Heart left ventricle (tissue), 16 donors: Measurements from ENCODE around the gene CEP250. TPM values are rescaled to one million over a fixed set of nuclear protein-coding genes. Genes with fewer than 3 reads are reported as not detected.

Experiments
- ATAC-seq, 4 donors: fragments of 200-7000 bp; cut with Tn5 transposase; one replicate each; pipeline ENCODE4 v1.9.1; 2020 to 2022; ENCODE audit warnings: moderate library complexity in 4 of 4, mild to moderate bottlenecking in 3 of 4, moderate number of reproducible peaks in 1 of 4
- DNase-seq, 5 donors: peaks; one replicate each; pipeline ENCODE4 v3.0.0-alpha.2; 2020
- H3K27ac ChIP-seq, 12 donors: fragments of 200-600 bp; sonication (generic) in 4 of 12; one replicate each; pipeline versions ENCODE4 v1.5.0 to v1.8.0; 2016 to 2022; ENCODE audit warnings: mild to moderate bottlenecking in 2 of 12
- H3K27me3 ChIP-seq, 9 donors: fragments of 200-600 bp; sonication (generic) in 2 of 9; one replicate each; pipeline versions ENCODE4 v1.5.1 to v1.8.0; 2016 to 2022; ENCODE audit warnings: mild to moderate bottlenecking in 3 of 9
- H3K36me3 ChIP-seq, 9 donors: fragments of 200-600 bp; sonication (generic) in 2 of 9; one replicate each; pipeline versions ENCODE4 v1.5.0 to v1.8.0; 2018 to 2022; ENCODE audit warnings: mild to moderate bottlenecking in 2 of 9
- H3K4me1 ChIP-seq, 12 donors: fragments of 200-600 bp; sonication (generic) in 4 of 12; one replicate each; pipeline versions ENCODE4 v1.5.0 to v1.8.0; 2016 to 2022; ENCODE audit warnings: mild to moderate bottlenecking in 3 of 12
- H3K4me3 ChIP-seq, 12 donors: fragments of 200-600 bp; sonication (generic) in 4 of 12; one replicate each; pipeline versions ENCODE4 v1.5.0 to v1.8.0; 2017 to 2022; ENCODE audit warnings: mild to moderate bottlenecking in 9 of 12, moderate library complexity in 4 of 12
- H3K9me3 ChIP-seq, 12 donors: fragments of 200-600 bp; sonication (generic) in 4 of 12; one replicate each; pipeline versions ENCODE4 v1.5.0 to v1.8.0; 2016 to 2022; ENCODE audit warnings: mild to moderate bottlenecking in 1 of 12
- CTCF ChIP-seq, 12 donors: fragments of 200-600 bp; sonication (generic) in 4 of 12; IDR thresholded peaks; one replicate each; pipeline versions ENCODE4 v1.5.0 to v1.8.0; 2018 to 2022; ENCODE audit warnings: antibody characterized with exemption in 12 of 12, mild to moderate bottlenecking in 5 of 12
- POLR2A ChIP-seq, 2 donors: fragments of 450-650 bp; IDR thresholded peaks; one replicate each; pipeline ENCODE4 v1.6.1; 2017; ENCODE audit warnings: antibody characterized with exemption in 2 of 2, mild to moderate bottlenecking in 2 of 2, moderate library complexity in 2 of 2
- WGBS, 4 donors: extraction: QIAGEN DNeasy Blood & Tissue Kit in 2 of 4; methylation state at CpG; one replicate each; pipeline versions ENCODE4 v1.1.5 to v1.1.7; 2013 to 2018; 5-methylcytosine and 5-hydroxymethylcytosine counted together
- intact Hi-C, 10 donors: fragments of 100-400 bp; cut with DNase I; formaldehyde crosslinking; loops; one replicate each; pipeline versions ENCODE4 v1.11.1 to v1.14.2; 2022
- polyA plus RNA-seq, 2 donors: library from polyadenylated mRNA; stranded (reverse); fragments of 200-250 nt; gene quantifications; one replicate each; pipeline ENCODE4 v1.2.3, GENCODE V29; 2013
- total RNA-seq, 9 donors: library from RNA; depleted of rRNA in 2 of 9; stranded (reverse); fragments of >200 nt in 2 of 9; fragmentation: NEBNext Ultra II Directional in 3 of 9; extraction: Animal tissue kit (Norgen Biotek cat#: 25700) in 3 of 9; gene quantifications; one replicate each; pipeline versions ENCODE4 v1.1.0 to v1.2.4, GENCODE V29; 2016 to 2023
- donor health status: ischemic (EF 13 %, LVEDD 7.1; RV severe dilation, severe dysfunction).
- donor health status: healthy with polysubstance abuse.
- donor health status: DM: no; HTN: yes; CAD: no.
- donor health status: DM: no; HTN: no; CAD: no.
- donor health status: ischemic (EF 25% LVEDD 6.9; RV normal size, moderate dysfunction).
- donor health status: ischemic (EF 25% LVEDD 5.7; RV mildly dilated, moderate dysfunction).
- donor health status: healthy.
- donor health status: DM: yes; HTN: yes; CAD: no.
- donor health status: ischemic (EF 35%, LVEDD 5.7; RV mildly dilated, moderate dysfunction).
- donor health status: nonischemic (EF 11% LVEDD 7.7; RV severe dilation, severe dysfunction).
- donor health status: DM: yes; HTN: yes; CAD: no.
- donor health status: PGD.
- donor health status: ischemic (EF 29% LVEDD 5.4; RV normal size, mild dysfunction).
- donor health status: nonischemic (EF 23%, LVEDD 6.1; RV moderate dilation, normal function).

The CEP250 gene
- total and polyA plus RNA-seq, 11 donors: 11.4 to 21.4 (median 14.9) TPM

DNA sequence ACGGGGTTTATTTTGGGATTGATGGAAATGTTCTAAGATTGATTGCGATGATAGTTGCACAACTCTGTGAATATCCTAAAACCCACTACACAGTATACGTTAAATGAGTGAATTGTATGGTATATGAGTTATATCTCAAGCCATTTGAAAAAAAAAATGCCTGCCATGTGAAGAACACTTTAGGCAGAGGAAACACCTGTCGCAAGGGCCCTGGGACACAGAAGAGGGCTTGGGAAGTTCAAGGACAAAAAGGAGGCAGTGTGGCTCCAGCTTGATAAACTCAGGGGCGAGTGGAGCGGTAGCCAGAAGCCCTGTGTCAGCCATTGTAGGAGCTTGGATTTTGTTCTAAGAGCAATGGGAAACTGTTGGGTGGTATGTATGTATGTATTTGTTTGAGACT lies 37.0 kb downstream of the CEP250 start:
- Histone ChIP-seq H3K4me3 (no peak overlapping the region), H3K4me1 (peaks cover 0 to 26% (median 6%) of the 10 kb centered on the region in 12 donors), H3K27ac (no peak overlapping the region), H3K27me3 (no peaks in the 10 kb centered on the region), H3K9me3 (no peaks in the 10 kb centered on the region), H3K36me3 (peaks cover 0 to 97% (median 72%) of the 10 kb centered on the region in 9 donors)
- no peak for ATAC-seq
- intact Hi-C loops: no loop called here
- WGBS, 4 donors: 95 to 98% (median 96%) methylated on average over 6 of the region's 6 CpGs
- TF ChIP-seq POLR2A (IDR thresholded peaks at IDR 0.05) (no peak), CTCF (IDR thresholded peaks at IDR 0.05) (no peak)
- no peak for DNase-seq

DNA sequence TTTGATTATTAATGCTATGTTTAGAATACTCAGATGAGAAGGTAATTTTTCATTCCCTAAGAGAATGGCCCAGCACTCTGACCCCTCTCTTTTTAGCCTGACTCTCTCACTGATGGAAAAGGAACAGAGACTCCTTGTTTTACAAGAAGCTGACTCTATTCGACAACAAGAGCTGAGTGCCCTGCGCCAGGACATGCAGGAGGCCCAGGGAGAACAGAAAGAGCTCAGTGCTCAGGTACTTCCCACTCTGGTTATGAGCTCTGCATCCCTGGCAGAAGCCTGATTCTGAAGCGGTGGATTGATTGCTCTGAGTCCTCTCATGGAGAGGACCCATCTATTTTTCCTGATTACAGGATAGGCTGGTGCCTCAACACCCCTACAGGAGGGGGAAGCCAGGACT lies 41.1 kb downstream of the CEP250 start:
- TF ChIP-seq POLR2A (IDR thresholded peaks at IDR 0.05) (no peak), CTCF (IDR thresholded peaks at IDR 0.05) (no peak)
- Histone ChIP-seq H3K4me3 (no peak overlapping the region), H3K36me3 (peaks cover 0 to 99% (median 96%) of the 10 kb centered on the region in 9 donors), H3K4me1 (peaks cover 0 to 11% (median 6%) of the 10 kb centered on the region in 12 donors), H3K9me3 (no peaks in the 10 kb centered on the region), H3K27ac (no peak overlapping the region), H3K27me3 (no peaks in the 10 kb centered on the region)
- intact Hi-C loops: no loop called here
- WGBS, 4 donors: 92 to 94% (median 93%) methylated on average over 3 of the region's 3 CpGs
- DNase-seq (no peak), ATAC-seq (no peak)

DNA sequence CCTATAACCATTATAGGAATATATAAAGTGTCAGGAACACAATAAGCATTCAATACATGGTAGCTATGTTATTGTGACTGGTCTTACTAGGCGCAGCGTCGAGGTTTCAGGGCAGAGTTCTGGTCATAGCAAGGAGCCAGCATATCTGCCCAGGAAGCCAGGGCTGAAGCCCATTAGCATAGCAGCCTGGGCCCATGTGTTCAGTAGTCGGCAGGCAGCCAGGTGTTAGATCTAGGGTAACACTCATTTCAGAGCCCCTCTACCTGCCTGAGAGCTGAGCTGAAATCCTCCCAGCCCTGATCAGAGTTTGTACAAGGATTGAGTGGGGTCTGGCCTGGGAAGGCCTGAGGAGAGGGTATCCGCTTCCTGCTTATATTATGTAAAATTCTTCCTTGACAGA lies 41.9 kb downstream of the CEP250 start:
- Histone ChIP-seq H3K27me3 (no peaks in the 10 kb centered on the region), H3K27ac (peak overlapping the region in 10 of 12 donors; percentile 2 to 69 (median 44)), H3K36me3 (peaks cover 0 to 99% (median 95%) of the 10 kb centered on the region in 9 donors), H3K4me3 (no peak overlapping the region), H3K4me1 (peaks cover 0 to 11% (median 5%) of the 10 kb centered on the region in 12 donors), H3K9me3 (no peaks in the 10 kb centered on the region)
- no peak for TF ChIP-seq CTCF (IDR thresholded peaks at IDR 0.05)
- no peak for TF ChIP-seq POLR2A (IDR thresholded peaks at IDR 0.05)
- ATAC-seq (peak in 3 of 4 donors; percentile 15 to 47 (median 23)), DNase-seq (no peak)
- 80 to 88% (median 85%) methylated on average over 5 of the region's 5 CpGs for WGBS, 4 donors
- intact Hi-C loops: no loop called here

DNA sequence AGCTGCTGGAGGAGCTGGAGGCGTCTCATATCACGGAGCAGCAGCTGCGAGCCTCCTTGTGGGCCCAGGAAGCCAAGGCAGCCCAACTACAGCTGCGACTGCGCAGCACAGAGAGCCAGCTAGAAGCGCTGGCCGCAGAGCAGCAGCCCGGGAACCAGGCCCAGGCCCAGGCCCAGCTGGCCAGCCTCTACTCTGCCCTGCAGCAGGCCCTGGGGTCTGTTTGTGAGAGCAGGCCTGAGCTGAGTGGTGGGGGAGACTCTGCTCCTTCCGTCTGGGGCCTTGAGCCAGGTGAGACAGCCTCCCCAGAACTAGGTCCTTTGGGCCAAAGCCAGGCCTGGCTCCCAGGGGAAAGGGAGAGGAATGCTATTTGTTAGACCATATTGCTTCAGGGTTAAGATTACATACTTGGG lies 42.4 kb downstream of the CEP250 start:
- H3K27ac ChIP-seq: peak overlapping the region in 7 of 12 donors; percentile 10 to 69 (median 43)
- 68 to 90% (median 82%) methylated on average over 6 to 9 of the region's 9 CpGs for WGBS, 4 donors
- peak; percentile 82 to 96 (median 92) for ATAC-seq
- DNase-seq: peak; percentile 73 to 84 (median 81)
- no peaks in the 10 kb centered on the region for H3K27me3 ChIP-seq
- H3K4me1 ChIP-seq: peaks cover 0 to 11% (median 5%) of the 10 kb centered on the region in 12 donors
- TF ChIP-seq POLR2A (IDR thresholded peaks at IDR 0.05): no peak
- TF ChIP-seq CTCF (IDR thresholded peaks at IDR 0.05): peak in 2 of 12 donors; percentile 16 to 29
- intact Hi-C loops: no loop called here
- H3K36me3 ChIP-seq: peaks cover 0 to 100% (median 95%) of the 10 kb centered on the region in 9 donors
- H3K9me3 ChIP-seq: no peaks in the 10 kb centered on the region
- no peak overlapping the region for H3K4me3 ChIP-seq
